Activated T-helper 2 cell treated with anti-CD3 and anti-CD28 coated beads, Interferon-gamma antibody, Interleukin-2, Interleukin-4, amounts not matched to agents 10 μg/mL and 5 μg/mL and 100 μg/mL, durations not matched to agents 14 hours and 24 hours and 36 hours (primary cell): Measurements from ENCODE around the gene FLNC. TPM values are rescaled to one million over a fixed set of nuclear protein-coding genes. Genes with fewer than 3 reads are reported as not detected.
A peak's percentile ranks its signal among the peaks of the same experiment; 100 is the strongest.

Experiments used
- DNase-seq: peaks from one replicate; pipeline ENCODE4 v3.0.0; 2021; ENCODE audit warnings: low spot score
- H3K27ac Mint-ChIP-seq: one replicate; pipeline ENCODE4 v1.8.0; 2021; ENCODE audit warnings: mixed read lengths
- H3K27me3 Mint-ChIP-seq: one replicate; pipeline ENCODE4 v1.8.0; 2021; ENCODE audit warnings: low read depth, mixed read lengths
- H3K36me3 Mint-ChIP-seq: one replicate; pipeline ENCODE4 v1.8.0; 2021; ENCODE audit warnings: low read depth, mixed read lengths
- H3K4me1 Mint-ChIP-seq: one replicate; pipeline ENCODE4 v1.8.0; 2021; ENCODE audit warnings: low read depth, mixed read lengths
- H3K4me3 Mint-ChIP-seq: one replicate; pipeline ENCODE4 v1.8.0; 2021; ENCODE audit warnings: low read depth, mild to moderate bottlenecking, moderate library complexity, mixed read lengths
- H3K9me3 Mint-ChIP-seq: one replicate; pipeline ENCODE4 v1.8.0; 2021; ENCODE audit warnings: mixed read lengths
- intact Hi-C: fragments of 100-400 bp; cut with micrococcal nuclease; formaldehyde crosslinking; loops from one replicate; pipeline ENCODE4 v1.15.1; 2023
- total RNA-seq: library from RNA; stranded (reverse); gene quantifications from 2 replicates; pipeline ENCODE4 v1.2.3, GENCODE V29; 2022

The FLNC gene
- total RNA-seq, 1 donor from 2014 or later = not detected

- H3K4me1 Mint-ChIP-seq = peaks cover 13% of the 10 kb centered on the region
- H3K4me3 Mint-ChIP-seq = no peak overlapping the region
- intact Hi-C loops = no loop called here
- H3K27me3 Mint-ChIP-seq = no peaks in the 10 kb centered on the region
- no peak overlapping the region for H3K27ac Mint-ChIP-seq
- H3K9me3 Mint-ChIP-seq = no peaks in the 10 kb centered on the region
- no peak for DNase-seq
- peaks cover 12% of the 10 kb centered on the region for H3K36me3 Mint-ChIP-seq
Observed at GRCh38 chr7:128860158-128861073, 30.2 kb downstream of the FLNC start.

DNA sequence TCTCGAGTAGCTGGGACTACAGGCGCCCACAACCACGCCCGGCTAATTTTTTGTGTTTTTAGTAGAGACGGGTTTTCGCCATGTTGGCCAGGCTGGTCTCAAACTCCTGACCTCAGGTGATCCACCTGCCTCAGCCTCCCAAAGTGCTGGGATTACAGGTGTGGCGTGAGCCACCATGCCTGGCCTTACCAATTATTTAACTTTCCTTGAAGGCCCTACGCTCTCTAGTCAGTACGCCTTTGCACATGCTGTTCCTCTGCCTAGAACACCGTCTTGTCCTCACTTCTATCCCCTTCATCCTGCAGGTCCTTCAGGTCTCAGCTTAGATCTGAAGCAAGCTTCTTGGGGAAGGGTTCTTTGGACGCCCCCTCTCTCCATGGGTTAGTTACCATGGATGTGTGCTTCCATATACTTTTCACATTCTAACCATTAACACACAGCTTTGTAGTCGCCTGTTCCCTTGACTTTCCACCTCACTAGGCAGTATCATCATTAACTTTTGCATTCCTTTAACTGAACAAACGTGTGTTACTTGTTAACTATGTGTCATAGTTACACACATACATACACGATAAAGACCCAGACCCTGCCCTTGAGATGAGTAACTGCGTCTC, 31.9 kb downstream of the FLNC start:
- H3K36me3 Mint-ChIP-seq = peaks cover 20% of the 10 kb centered on the region
- H3K9me3 Mint-ChIP-seq = no peaks in the 10 kb centered on the region
- intact Hi-C loops = loop anchor here (2.0 kb wide), 1 partner anchor 123 kb away; the partner anchor contains the start of gene CALU
- no peaks in the 10 kb centered on the region for H3K27me3 Mint-ChIP-seq
- no peak for DNase-seq
- H3K4me1 Mint-ChIP-seq = peaks cover 13% of the 10 kb centered on the region
- peak overlapping the region; percentile 94 for H3K27ac Mint-ChIP-seq
- H3K4me3 Mint-ChIP-seq = peak overlapping the region; percentile 99

DNA sequence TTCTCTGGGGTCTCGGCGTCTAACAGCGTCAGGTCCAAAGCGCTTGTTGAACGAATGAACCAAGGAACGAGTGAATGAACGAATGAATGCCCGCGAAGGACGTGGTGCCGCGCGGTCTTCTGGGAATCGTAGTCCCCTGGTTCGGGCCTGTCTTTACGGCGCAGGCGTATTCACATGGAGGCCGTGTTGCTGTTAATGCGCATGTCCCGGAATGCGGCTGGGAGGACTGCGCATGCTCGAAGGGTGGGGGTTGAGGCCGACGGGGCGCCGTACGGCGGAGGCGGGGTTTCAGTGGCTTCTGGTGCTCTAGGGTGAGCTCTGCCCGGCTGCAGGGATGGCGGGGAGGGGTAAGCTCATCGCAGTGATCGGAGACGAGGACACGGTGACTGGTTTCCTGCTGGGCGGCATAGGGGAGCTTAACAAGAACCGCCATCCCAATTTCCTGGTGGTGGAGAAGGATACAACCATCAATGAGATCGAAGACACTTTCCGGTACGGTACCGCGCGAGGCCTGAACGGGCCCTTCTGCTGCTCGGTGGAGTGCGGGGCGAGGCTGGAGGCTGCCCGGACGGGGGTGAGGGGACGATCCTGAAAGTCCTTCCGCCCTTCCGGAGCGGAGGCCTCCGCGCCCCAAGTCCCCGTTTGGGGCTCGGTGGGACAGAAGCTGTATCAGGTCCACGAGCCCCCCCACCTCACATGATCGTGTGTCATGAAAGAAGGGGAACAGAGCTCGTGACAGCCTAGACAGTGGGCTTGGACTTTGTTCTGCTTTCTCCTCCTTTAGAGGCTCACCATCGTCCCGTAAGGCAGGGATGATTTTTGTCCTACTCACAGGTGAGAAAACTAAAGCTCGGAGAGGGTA, 32.6 kb downstream of the FLNC start, which contains the start of gene ATP6V1F:
ATP6V1F (plus strand) TSS at position 286 of the 862 bp plus-strand sequence; CDS start at position 335, 49 bp downstream.
- Mint-ChIP-seq H3K9me3 (no peaks in the 10 kb centered on the region), H3K36me3 (peaks cover 22% of the 10 kb centered on the region), H3K27me3 (peaks cover 1% of the 10 kb centered on the region), H3K4me3 (peak within 1 kb of the TSS; percentile 99), H3K27ac (peak within 1 kb of the TSS; percentile 94), H3K4me1 (peaks cover 13% of the 10 kb centered on the region)
- intact Hi-C loops = loop anchor here (2.0 kb wide), 1 partner anchor 124 kb away; the partner anchor contains the start of gene CALU
- DNase-seq = peak; percentile 99

- peaks cover 13% of the 10 kb centered on the region for H3K4me1 Mint-ChIP-seq
- H3K27ac Mint-ChIP-seq = peak overlapping the region; percentile 94
- H3K27me3 Mint-ChIP-seq = peaks cover 3% of the 10 kb centered on the region
- H3K9me3 Mint-ChIP-seq = no peaks in the 10 kb centered on the region
- intact Hi-C loops = loop anchor here (2.0 kb wide), 1 partner anchor 125 kb away; the partner anchor contains the start of gene CALU
- peak; percentile 44 for DNase-seq
- H3K4me3 Mint-ChIP-seq = peak overlapping the region; percentile 99
- H3K36me3 Mint-ChIP-seq = peaks cover 22% of the 10 kb centered on the region
Observed at GRCh38 chr7:128863433-128863989, 33.3 kb downstream of the FLNC start.

DNA sequence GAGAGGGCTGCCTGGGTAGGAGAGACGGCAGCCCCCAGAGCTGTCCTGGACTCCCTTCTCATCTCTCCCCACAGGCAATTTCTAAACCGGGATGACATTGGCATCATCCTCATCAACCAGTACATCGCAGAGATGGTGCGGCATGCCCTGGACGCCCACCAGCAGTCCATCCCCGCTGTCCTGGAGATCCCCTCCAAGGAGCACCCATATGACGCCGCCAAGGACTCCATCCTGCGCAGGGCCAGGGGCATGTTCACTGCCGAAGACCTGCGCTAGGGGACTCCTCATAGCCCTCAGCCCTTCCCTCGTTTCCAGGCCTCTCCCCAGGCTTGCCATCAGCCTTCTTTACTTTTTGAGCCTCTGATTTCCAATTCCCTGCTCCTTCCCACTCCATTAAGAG, 35.1 kb downstream of the FLNC start:
- H3K4me3 Mint-ChIP-seq = peak overlapping the region; percentile 13
- no peaks in the 10 kb centered on the region for H3K9me3 Mint-ChIP-seq
- peaks cover 4% of the 10 kb centered on the region for H3K27me3 Mint-ChIP-seq
- no peak overlapping the region for H3K27ac Mint-ChIP-seq
- H3K4me1 Mint-ChIP-seq = peaks cover 14% of the 10 kb centered on the region
- intact Hi-C loops = no loop called here
- H3K36me3 Mint-ChIP-seq = peaks cover 22% of the 10 kb centered on the region
- DNase-seq = no peak

DNA sequence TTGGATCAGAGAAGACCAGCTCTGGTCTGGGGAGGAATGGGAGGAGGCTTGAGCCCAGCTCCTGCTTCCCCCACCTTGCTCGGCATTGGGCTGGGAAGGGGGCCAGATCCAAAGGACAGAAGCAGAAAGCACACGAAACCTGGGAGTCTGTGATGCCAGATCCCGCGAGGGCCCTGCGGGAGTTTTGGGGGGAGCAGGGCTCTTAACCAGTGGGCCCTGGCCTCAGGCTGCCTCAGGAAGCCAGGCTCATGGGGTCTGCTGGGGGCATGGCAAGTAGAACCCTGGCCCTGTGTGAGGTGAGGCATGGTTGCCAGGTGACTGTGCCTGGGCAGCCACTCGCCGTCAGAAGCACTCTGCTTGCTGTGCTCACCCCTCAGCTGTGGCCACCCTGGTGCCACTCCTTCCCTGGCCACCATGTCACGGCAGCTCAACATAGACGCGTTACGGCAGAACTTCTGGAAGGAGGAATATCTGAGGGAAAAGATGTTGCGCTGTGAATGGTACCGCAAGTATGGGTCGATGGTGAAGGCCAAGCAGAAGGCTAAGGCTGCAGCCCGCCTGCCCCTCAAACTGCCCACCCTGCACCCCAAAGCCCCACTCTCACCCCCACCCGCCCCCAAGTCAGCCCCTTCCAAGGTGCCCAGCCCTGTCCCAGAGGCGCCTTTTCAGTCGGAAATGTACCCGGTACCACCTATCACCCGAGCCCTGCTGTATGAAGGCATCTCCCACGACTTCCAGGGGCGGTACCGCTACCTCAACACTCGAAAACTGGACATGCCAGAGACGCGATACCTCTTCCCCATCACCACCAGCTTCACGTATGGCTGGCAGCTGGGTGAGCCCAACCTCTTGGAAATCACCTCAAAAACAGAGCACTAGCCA, 36.0 kb downstream of the FLNC start:
- no peak for DNase-seq
- no peak overlapping the region for H3K4me3 Mint-ChIP-seq

DNA sequence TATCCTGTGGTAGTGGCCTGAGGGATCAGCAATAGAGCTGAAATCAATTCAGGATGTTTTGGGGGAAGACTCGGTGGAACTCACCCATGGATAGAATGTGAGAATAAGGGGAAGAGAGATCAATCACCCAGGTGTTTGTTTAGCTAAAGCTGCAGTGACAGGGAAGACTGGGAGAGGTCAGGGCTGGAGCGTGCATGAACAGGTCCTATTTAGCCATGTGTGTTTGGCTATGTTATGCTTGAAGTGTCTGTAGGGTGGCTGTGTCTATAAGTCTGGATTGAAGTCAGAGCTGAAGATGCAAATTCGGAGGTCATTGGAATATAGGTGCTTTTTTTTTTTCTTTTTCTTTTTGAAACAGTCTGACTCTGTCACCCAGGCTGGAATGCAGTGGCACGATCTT, 37.0 kb downstream of the FLNC start:
- H3K36me3 Mint-ChIP-seq = peaks cover 22% of the 10 kb centered on the region
- H3K27me3 Mint-ChIP-seq = peaks cover 20% of the 10 kb centered on the region
- no peak overlapping the region for H3K4me3 Mint-ChIP-seq
- no peak overlapping the region for H3K27ac Mint-ChIP-seq
- peaks cover 12% of the 10 kb centered on the region for H3K4me1 Mint-ChIP-seq
- intact Hi-C loops = no loop called here
- no peak for DNase-seq
- no peaks in the 10 kb centered on the region for H3K9me3 Mint-ChIP-seq

More for the DNA sequence above, 36.0 kb downstream of the FLNC start:
- H3K4me1 Mint-ChIP-seq = peaks cover 15% of the 10 kb centered on the region
- peaks cover 14% of the 10 kb centered on the region for H3K27me3 Mint-ChIP-seq
- H3K36me3 Mint-ChIP-seq = peaks cover 22% of the 10 kb centered on the region
- H3K9me3 Mint-ChIP-seq = no peaks in the 10 kb centered on the region
- intact Hi-C loops = no loop called here
- no peak overlapping the region for H3K27ac Mint-ChIP-seq

GRCh38 chr7:128867842-128868623, 37.8 kb downstream of the FLNC start:
- intact Hi-C loops = no loop called here
- H3K9me3 Mint-ChIP-seq = no peaks in the 10 kb centered on the region

DNA sequence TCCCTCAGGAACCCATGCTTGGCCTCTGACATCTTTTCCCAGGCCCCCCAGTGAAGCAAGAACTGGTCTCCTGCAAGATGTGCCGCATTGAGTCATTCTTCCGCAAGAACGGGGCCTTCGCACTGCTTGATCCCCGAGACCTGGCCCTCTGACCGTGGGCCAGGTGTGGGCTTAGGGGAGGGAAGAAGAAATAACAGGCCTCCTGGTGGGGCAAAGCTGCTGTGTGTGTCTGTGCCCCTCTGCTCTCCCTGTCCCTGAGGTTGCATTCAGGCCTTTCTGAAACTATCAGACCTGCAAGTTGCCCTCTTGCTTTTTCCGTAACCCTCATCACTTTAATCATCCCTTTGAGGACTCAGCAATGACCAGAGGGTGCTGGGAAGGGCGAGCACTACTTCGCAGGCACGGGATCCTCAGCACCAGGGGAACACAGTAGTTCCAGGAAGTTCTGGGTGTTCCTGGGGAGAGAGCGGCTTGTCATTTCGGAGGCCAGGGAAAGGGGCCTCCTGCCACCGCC, 38.5 kb downstream of the FLNC start:
- Mint-ChIP-seq H3K36me3 (peaks cover 19% of the 10 kb centered on the region), H3K27ac (no peak overlapping the region), H3K27me3 (peaks cover 20% of the 10 kb centered on the region), H3K4me1 (peaks cover 8% of the 10 kb centered on the region), H3K4me3 (peak overlapping the region; percentile 20), H3K9me3 (no peaks in the 10 kb centered on the region)
- intact Hi-C loops = no loop called here
- DNase-seq = no peak

More at GRCh38 chr7:128867842-128868623, 37.8 kb downstream of the FLNC start:
- Mint-ChIP-seq H3K36me3 (peaks cover 19% of the 10 kb centered on the region), H3K27me3 (peaks cover 20% of the 10 kb centered on the region), H3K27ac (no peak overlapping the region), H3K4me3 (no peak overlapping the region), H3K4me1 (peaks cover 10% of the 10 kb centered on the region)
- DNase-seq = no peak

GRCh38 chr7:128869138-128869943, 39.1 kb downstream of the FLNC start:
- DNase-seq = peak; percentile 39
- Mint-ChIP-seq H3K36me3 (peaks cover 19% of the 10 kb centered on the region), H3K9me3 (no peaks in the 10 kb centered on the region), H3K4me1 (peaks cover 5% of the 10 kb centered on the region), H3K27ac (no peak overlapping the region), H3K4me3 (peak overlapping the region; percentile 47), H3K27me3 (peaks cover 20% of the 10 kb centered on the region)
- intact Hi-C loops = no loop called here
